GM12873 (cell line): ENCODE data around the gene CYP2W1.

Experiments used
- CTCF ChIP-seq: IDR thresholded peaks from 2 replicates; pipeline ENCODE4 v1.5.1; 2012; ENCODE audit warnings: low read depth, mild to moderate bottlenecking, moderate library complexity, low read length, control low read depth; ENCODE audit not compliant: insufficient read depth; ENCODE audit errors: missing control alignments

CYP2W1 gene

DNA sequence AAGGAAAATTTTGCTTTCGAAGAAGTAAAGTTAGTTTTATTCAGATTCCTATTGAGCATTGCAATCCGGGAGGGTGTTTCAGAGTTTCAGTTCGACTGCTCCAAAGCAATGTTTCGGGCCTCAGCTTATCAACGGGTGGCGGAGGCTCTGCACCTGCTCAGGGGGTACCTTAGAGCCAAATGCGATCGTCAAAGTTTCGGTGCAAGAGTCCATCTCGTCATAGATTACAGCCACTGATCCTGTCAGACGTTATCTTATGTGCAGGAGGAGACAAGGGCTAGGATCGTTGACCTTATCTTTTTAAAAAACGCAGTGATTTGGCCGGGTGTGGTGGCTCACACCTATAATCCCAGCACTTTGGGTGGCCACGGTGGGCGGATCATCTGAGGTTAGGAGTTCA is 3.8 kb upstream of the CYP2W1 start:
- TF ChIP-seq CTCF, result no peak

- TF ChIP-seq CTCF, result no peak
These were observed 3.0 kb upstream of the CYP2W1 start for GRCh38 chr7:979886-980571.

DNA sequence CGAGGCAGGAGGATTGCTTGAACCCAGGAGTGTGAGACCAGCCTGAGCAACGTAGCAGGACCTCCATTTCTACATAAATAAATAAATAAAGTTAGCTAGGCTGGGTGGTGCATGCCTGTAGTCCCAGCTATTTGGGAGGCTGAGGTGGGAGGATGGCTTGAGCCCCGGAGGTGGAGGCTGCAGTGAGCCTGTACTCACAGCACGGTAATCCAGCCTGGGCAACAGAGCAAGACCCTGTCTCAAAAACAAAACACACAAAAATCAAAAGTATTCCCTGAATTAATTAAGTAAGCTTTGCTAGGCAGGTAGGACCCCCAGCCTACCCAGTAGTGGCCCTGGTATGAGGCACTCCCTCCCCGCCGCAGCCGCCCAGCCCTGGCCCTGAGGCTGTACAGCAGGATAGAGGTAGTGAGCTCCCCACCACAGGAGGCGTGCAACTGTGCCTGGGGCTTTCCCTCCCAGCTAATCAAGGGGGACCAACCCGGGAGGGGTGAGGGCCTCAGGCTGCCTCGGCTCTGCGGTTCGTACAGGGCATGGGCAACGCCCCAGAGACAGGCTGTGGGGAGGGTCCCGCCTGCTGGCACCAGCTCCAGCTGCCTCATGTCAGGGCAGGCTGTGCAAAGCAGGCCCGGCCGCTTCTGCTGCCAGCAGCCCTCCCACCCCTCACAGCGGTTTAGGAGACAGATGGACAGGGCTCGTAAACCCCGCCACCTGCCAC is 1.0 kb upstream of the CYP2W1 start:
- TF ChIP-seq CTCF, result no peak

DNA sequence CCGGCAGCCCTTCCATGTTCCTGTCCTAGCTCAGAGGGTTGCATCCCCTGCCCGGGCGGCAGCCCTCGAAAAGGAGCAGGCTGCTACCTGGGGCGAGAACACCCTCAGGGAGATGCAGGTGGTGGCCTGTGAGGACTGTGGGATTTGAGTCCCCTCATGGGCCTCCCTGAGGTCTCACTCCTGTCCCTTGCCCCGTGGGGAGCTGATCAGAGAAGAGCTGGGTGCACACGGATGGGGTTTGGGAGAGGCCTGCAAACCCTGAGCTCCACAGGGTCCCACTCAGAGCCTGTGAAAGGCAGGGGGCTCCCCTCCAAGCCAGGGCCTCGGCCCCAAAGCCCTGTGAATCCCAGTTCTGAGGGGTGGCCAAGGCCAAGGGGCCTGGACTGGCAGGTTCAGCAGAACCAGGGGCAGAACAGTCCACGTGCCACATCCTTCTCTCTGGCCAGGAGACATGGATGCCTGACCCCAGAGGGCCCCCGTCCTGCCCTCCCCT is 424 bp upstream of the CYP2W1 start:
- TF ChIP-seq CTCF, result no peak

DNA sequence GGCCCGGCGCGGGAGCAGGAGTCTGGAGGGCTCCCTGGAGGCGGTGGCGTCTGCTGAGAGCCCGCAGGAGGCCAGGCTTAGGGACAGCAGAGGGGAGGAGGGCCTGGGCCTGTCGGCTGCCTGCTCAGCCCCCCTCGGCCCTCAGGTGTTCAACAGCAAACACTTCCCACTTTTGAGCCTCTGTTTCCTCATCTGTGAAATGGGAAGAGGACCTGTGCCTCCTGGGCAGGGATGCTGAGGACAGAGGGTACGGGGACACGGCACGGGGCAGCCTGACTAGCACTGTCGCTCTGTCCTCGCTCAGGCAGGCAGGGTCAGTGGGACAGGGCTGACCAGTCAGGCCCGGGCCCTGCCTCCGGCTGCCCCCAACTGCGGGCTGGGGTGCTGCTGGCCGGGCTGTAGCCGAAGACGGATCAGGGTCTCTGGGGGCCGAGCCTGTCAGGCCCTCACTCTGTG is 663 bp downstream of the CYP2W1 start:
- no peak for TF ChIP-seq CTCF

DNA sequence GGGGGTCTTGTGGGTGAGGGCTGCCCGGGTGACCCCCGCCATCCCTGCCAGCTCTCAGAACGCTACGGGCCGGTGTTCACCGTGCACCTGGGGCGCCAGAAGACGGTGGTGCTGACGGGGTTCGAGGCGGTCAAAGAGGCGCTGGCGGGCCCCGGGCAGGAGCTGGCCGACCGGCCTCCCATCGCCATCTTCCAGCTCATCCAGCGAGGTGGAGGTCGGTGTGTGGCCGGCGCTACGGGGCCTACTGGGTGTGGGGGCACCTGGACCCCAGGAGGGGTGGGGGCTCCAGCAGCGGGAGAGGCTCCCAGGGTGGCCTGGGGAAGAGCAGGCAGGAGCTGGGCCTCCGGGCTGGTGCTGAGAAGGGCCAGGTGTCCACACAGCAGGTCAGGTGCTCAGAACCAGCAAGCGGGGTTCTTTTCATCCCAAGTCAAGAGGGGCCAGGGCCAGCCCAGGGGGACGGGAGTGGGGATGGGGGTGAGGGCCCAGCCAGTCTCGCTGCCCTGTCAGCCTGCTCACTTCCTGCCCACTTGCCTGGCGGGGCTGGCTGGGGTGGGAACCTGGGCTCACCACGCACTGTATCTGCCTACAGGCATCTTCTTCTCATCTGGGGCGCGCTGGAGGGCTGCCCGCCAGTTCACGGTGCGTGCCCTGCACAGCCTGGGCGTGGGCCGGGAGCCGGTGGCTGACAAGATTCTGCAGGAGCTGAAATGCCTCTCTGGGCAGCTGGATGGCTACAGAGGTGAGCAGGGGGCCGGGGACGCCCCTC is 1.6 kb downstream of the CYP2W1 start:
- TF ChIP-seq CTCF, result no peak

- no peak for TF ChIP-seq CTCF
These were observed 2.1 kb downstream of the CYP2W1 start for GRCh38 chr7:985127-985416.
